Measurements from ENCODE around the gene NAALADL2. TPM values are rescaled to one million over a fixed set of nuclear protein-coding genes. Genes with fewer than 3 reads are reported as not detected.

Gene NAALADL2
- total and polyA plus RNA-seq, 2 of the 13 experiments (the other 11 are each of a cell fraction or from before 2014, with no cell fraction given) = 0.08 TPM; not detected in 1

GRCh38 chr3:174937478-174937877 lies 78.3 kb downstream of the NAALADL2 start:
- FAIRE-seq = no peak
- DNase-seq (ENCODE audit: low spot score) = no peak
- no peak overlapping the region for H3K9ac ChIP-seq (ENCODE audit: insufficient read depth, low read depth, low read length)
- no peak overlapping the region for H2AFZ ChIP-seq (ENCODE audit: low read length)
- BruUV-seq (replicated peaks) = no TSS peak
- no peaks in the 10 kb centered on the region for H4K20me1 ChIP-seq (ENCODE audit: insufficient read depth, low read length)
- H3K4me2 ChIP-seq (ENCODE audit: low read depth, low read length) = no peak overlapping the region
- no peak overlapping the region for H3K4me3 ChIP-seq (replicated peaks in 1 of 3; ENCODE audit: insufficient read depth in 1 of 3, low read depth in 2 of 3, low read length in 3 of 3)
- H3K4me1 ChIP-seq (ENCODE audit: insufficient read depth, low read length) = no peaks in the 10 kb centered on the region
- H3K27me3 ChIP-seq (ENCODE audit: control insufficient read depth in 1 of 2, insufficient read depth in 2 of 2, low read length in 2 of 2) = no peaks in the 10 kb centered on the region
- no peaks in the 10 kb centered on the region for H3K36me3 ChIP-seq (replicated peaks in 1 of 2; ENCODE audit: control insufficient read depth in 1 of 2, insufficient read depth in 2 of 2, low read length in 2 of 2)
- no peaks in the 10 kb centered on the region; the same call in 1 of the 2 replicates for H3K9me3 ChIP-seq (ENCODE audit: low read length)
- in situ Hi-C loops (cut with HindIII; ENCODE audit: extremely low pct_ligation_motif_present, low pct_unique_long_range_greater_than_20kb) (no loop called here), intact Hi-C loops (cut with micrococcal nuclease; ENCODE audit: unreplicated experiment) (no loop called here)
- ChIA-PET POLR2A (no interaction called here), CTCF (ENCODE audit: low intra/inter-chr PET ratio, low total read pairs) (no interaction called here)
- TF ChIP-seq ZBTB49 (CRISPR knock-in tag; IDR thresholded peaks at IDR 0.05; ENCODE audit: borderline replicate concordance) (no peak), SIX1 (CRISPR knock-in tag; IDR thresholded peaks at IDR 0.05; ENCODE audit: borderline replicate concordance) (no peak), E2F2 (CRISPR knock-in tag; IDR thresholded peaks at IDR 0.05; ENCODE audit: borderline replicate concordance) (no peak), TBX2 (CRISPR knock-in tag; IDR thresholded peaks at IDR 0.05; ENCODE audit: borderline replicate concordance) (no peak), ZNF652 (CRISPR knock-in tag; IDR thresholded peaks at IDR 0.05; ENCODE audit: borderline replicate concordance, low read depth) (no peak), WIZ (CRISPR knock-in tag; IDR thresholded peaks at IDR 0.05) (no peak), TRIM24 (CRISPR knock-in tag; IDR thresholded peaks at IDR 0.05) (no peak), ZNF766 (CRISPR knock-in tag; IDR thresholded peaks at IDR 0.05; ENCODE audit: borderline replicate concordance) (no peak), TEAD2 (CRISPR knock-in tag; IDR thresholded peaks at IDR 0.05) (no peak), RARG (CRISPR knock-in tag; IDR thresholded peaks at IDR 0.05; ENCODE audit: low read depth) (no peak), ZNF7 (CRISPR knock-in tag; IDR thresholded peaks at IDR 0.05) (no peak), ZNF772 (CRISPR knock-in tag; IDR thresholded peaks at IDR 0.05) (no peak), NFE2 (CRISPR knock-in tag; IDR thresholded peaks at IDR 0.05) (no peak)
- H3K79me2 ChIP-seq (ENCODE audit: insufficient read depth, low read length) = no peaks in the 10 kb centered on the region
- ATAC-seq = no peak
- no peak overlapping the region for H3K27ac ChIP-seq (ENCODE audit: extremely low read length, insufficient read depth, low read length)
